Epithelial cell of esophagus (primary cell): ENCODE measurements around the gene ZNF592.

ENCODE experiments used
- DNase-seq: peaks from one replicate; pipeline ENCODE4 v3.0.0; 2010; ENCODE audit warnings: low read depth
- H3K4me3 ChIP-seq: 2 replicates; pipeline ENCODE4 v1.5.1; 2011; ENCODE audit warnings: mild to moderate bottlenecking, low read length, control low read depth
- TF ChIP-seq, protein P1 (sequence below): IDR thresholded peaks from 2 replicates; pipeline ENCODE4 v1.5.1; 2011; ENCODE audit warnings: low read depth, mild to moderate bottlenecking, low read length, control low read depth, inconsistent platforms; ENCODE audit not compliant: insufficient read depth; ENCODE audit errors: missing control alignments

The ZNF592 gene

DNA sequence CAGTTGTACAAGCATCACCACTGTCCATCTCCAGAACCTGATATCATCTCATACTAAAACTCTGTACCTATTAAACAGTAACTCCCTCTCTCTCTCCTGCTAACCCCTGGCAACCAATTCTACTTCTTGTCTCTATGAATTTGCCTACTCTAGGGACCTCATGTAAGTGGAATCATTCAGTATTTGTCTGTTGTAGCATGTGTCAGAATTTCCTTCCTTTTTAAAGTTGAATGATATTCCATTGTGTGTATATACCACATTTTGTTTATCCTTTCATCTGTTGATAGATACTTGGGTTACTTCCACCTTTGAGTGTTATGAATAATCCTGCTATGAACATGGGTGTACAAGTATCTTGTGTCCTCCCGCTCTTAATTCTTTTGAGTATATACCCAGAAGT is 16.6 kb downstream of the ZNF592 start:
- H3K4me3 ChIP-seq: no peak overlapping the region
- DNase-seq: no peak
- TF ChIP-seq, protein P1, sequence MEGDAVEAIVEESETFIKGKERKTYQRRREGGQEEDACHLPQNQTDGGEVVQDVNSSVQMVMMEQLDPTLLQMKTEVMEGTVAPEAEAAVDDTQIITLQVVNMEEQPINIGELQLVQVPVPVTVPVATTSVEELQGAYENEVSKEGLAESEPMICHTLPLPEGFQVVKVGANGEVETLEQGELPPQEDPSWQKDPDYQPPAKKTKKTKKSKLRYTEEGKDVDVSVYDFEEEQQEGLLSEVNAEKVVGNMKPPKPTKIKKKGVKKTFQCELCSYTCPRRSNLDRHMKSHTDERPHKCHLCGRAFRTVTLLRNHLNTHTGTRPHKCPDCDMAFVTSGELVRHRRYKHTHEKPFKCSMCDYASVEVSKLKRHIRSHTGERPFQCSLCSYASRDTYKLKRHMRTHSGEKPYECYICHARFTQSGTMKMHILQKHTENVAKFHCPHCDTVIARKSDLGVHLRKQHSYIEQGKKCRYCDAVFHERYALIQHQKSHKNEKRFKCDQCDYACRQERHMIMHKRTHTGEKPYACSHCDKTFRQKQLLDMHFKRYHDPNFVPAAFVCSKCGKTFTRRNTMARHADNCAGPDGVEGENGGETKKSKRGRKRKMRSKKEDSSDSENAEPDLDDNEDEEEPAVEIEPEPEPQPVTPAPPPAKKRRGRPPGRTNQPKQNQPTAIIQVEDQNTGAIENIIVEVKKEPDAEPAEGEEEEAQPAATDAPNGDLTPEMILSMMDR: no peak

DNA sequence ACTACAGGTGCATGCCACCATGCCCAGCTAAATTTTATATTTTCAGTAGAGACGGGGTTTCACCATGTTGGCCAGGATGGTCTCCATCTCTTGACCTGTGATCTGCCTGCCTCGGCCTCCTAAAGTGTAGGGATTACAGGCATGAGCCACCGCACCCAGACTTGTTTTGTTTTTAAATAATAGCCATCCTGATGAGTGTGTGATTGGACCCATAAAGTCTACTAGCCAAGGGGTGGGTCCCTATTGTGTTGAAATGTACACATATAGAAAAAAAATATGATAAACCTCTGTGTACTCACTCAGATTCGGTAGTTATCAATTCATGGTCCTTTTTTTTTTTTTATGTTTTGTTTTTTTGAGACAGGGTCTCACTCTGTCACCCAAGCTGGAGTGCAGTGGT is 17.3 kb downstream of the ZNF592 start:
- DNase-seq: no peak
- H3K4me3 ChIP-seq: no peak overlapping the region
- TF ChIP-seq, protein P1: no peak

DNA sequence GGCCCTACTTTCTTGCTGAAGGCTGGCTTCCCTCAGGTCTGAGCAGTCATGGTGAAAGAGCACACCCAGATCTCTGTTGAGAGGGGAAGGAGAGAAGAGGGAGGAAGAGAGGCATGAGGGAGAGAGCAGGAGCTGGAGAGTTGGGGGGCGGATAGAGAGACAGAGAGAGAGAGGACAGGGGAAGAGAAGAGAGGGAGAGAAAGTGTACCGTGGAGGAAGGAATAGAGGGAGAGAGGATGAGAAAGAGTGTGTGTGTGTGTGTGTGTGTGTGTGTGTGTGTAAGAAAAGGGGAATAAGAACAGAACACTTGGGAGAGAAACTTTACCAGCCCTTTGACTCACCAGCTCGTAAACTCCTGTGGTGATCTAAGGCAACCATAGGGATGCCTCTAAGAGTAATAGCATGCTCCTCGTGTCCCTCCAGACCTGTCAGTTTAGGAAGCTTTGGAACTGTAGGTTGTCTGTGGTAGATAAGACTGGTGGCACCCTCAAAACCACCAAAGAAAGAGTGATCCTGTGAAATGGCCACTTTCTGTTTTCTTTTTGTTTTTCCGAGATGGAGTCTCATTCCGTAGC is 18.2 kb downstream of the ZNF592 start:
- DNase-seq: no peak
- TF ChIP-seq, protein P1: no peak
- no peak overlapping the region for H3K4me3 ChIP-seq

DNA sequence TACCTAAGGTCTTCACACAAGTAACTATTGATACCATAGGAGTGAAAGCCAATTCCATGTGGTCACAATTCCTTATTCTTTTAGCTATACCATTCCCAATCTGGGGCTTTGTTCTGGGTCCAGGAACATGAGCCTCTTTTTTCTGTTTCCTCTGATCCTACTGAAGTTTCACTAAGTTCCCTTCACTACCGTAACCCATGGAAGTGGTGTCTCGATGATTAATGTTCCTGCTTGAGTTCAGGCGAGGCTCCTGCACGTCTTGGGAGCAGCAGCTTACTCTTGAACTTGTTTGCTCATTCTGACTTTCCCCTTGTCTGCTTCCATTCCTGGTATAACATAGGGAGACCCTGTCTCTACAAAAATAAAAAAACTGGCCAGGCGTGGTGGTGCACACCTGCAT is 23.6 kb downstream of the ZNF592 start:
- no peak for DNase-seq
- TF ChIP-seq, protein P1: no peak
- H3K4me3 ChIP-seq: no peak overlapping the region

DNA sequence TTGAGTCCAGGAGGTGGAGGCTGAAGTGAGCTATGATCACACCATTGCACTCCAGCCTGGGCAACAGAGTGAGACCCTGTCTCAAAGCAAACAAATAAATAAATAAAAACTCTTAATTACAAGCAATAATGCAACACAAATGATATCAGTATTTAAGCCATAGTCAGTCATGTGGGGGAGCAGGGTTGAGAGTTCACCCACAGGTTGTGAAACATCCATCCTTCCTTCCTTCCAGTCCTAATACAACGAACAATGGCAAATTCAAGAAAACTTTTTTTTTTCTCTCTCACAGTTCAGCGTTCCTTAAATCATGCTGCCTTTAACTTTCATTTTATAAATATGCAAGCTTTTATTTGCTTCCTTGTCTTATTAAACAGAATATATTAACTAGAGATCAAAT is 24.1 kb downstream of the ZNF592 start:
- TF ChIP-seq, protein P1: no peak
- H3K4me3 ChIP-seq: no peak overlapping the region
- DNase-seq: no peak

DNA sequence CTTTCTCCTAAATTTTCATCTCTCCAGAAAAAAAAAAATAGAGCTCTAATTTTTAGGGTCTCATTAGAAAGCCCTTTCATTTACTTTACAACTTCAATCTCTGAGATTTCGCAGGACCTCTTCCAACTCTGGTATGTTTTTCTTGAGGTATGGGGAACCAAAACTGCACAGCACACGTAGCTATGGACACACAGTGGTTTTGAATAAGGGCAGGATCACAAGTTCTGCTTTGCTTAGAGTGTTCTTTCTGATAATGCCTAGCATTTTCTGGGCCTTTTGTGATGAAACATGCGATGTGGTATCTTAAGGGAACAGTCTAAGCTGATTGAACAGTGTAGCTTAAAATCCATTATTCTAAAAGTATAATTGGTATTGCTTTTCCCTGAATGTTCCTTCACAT is 25.3 kb downstream of the ZNF592 start:
- no peak overlapping the region for H3K4me3 ChIP-seq
- TF ChIP-seq, protein P1: no peak
- DNase-seq: no peak

DNA sequence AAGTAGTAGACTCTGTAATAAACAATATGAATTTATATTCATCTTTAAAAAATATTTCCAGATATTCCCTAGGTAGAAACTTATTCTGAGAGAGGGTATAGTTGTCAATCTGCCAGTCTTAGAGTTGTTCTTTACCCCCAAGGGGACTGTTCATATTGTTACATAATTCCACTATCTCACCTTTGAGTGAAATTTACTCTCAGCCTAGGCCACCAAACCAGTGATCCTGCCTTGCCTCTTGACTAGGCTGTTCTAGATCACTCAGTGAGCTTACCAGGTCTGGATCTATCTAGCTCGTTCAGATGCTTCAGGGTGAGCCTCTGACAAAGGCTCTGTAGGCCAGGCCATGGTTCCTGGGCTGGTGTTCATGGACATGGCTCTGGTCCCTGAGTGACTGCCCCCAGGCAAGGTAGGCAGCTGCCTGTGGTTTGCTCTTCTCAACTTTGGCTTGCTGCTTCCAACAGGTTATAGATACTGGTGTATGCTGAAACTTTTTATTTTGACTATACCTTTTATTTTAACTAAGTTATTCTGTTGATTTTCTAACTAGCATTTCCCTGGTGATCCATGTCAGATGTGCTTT is 27.6 kb downstream of the ZNF592 start:
- TF ChIP-seq, protein P1: no peak
- DNase-seq: no peak
- H3K4me3 ChIP-seq: no peak overlapping the region
